IMR-90 (cell line): Measurements from ENCODE around the gene LRP1B. TPM values are rescaled to one million over a fixed set of nuclear protein-coding genes. Genes with fewer than 3 reads are reported as not detected.

Experiments used
- ATAC-seq: fragments of 200-7000 bp; cut with Tn5 transposase; 2 replicates; pipeline ENCODE4 v1.9.1; 2020; ENCODE audit warnings: low read depth, mild to moderate bottlenecking, moderate library complexity
- BruUV-seq: library from RNA; stranded (reverse); fragments of 400-500 nt; replicated peaks from 2 replicates; lab custom pipeline; 2021; lab: Mats Ljungman, UMichigan
- CTCF ChIA-PET: fragments of 300-600 bp; formaldehyde crosslinking; extraction: SDS; loops from one replicate; lab custom pipeline; 2021; ENCODE audit warnings: antibody characterized with exemption; lab: Yijun Ruan, JAX
- POLR2A ChIA-PET: fragments of 300-600 bp; sonication (Branson Sonifier 250); formaldehyde crosslinking; loops from one replicate; lab custom pipeline; 2022; ENCODE audit warnings: antibody characterized with exemption; ENCODE audit not compliant: unreplicated experiment; lab: Charles Lee
- DNase-seq: peaks from one replicate; pipeline ENCODE4 v3.0.0; 2013
- H2AFZ ChIP-seq: replicated peaks from 2 replicates; pipeline ENCODE3; 2013; ENCODE audit warnings: low read length, mild to moderate bottlenecking; ENCODE audit not compliant: poor library complexity
- H2AK5ac ChIP-seq: 2 replicates; pipeline ENCODE4 v1.6.1; 2013; ENCODE audit warnings: low read depth, low read length, inconsistent platforms
- H2AK9ac ChIP-seq: replicated peaks from 2 replicates; pipeline ENCODE3; 2013; ENCODE audit warnings: mild to moderate bottlenecking, low read depth, low read length, moderate library complexity; ENCODE audit not compliant: poor library complexity
- H2BK120ac ChIP-seq: 2 replicates; pipeline ENCODE4 v1.6.1; 2013; ENCODE audit warnings: low read depth, low read length, inconsistent platforms
- H2BK15ac ChIP-seq: 3 replicates; pipeline ENCODE4 v1.6.1; 2013; ENCODE audit warnings: low read depth, low read length, inconsistent platforms
- H2BK20ac ChIP-seq: 2 replicates; pipeline ENCODE4 v1.6.1; 2013; ENCODE audit warnings: low read depth, mild to moderate bottlenecking, inconsistent platforms, low read length, moderate library complexity
- H2BK5ac ChIP-seq: 2 replicates; pipeline ENCODE4 v1.6.1; 2013; ENCODE audit warnings: mild to moderate bottlenecking, low read depth, low read length, inconsistent platforms; ENCODE audit not compliant: poor library complexity, severe bottlenecking
- H3K14ac ChIP-seq: replicated peaks from 2 replicates; pipeline ENCODE4 v1.6.1; 2013; ENCODE audit warnings: low read depth, low read length, inconsistent platforms
- H3K18ac ChIP-seq: 2 replicates; pipeline ENCODE4 v1.6.1; 2013; ENCODE audit warnings: low read depth, low read length, control low read depth
- H3K23ac ChIP-seq: 2 replicates; pipeline ENCODE4 v1.6.1; 2013; ENCODE audit warnings: low read depth, low read length, inconsistent platforms
- H3K27ac ChIP-seq: 2 replicates; pipeline ENCODE4 v1.5.1; 2013; ENCODE audit warnings: mild to moderate bottlenecking, control low read depth, low read length; ENCODE audit not compliant: insufficient read depth
- H3K27me3 ChIP-seq: 2 replicates; pipeline ENCODE4 v1.6.1; 2013; ENCODE audit warnings: low read length; ENCODE audit not compliant: control insufficient read depth, insufficient read depth
- H3K36me3 ChIP-seq: 2 replicates; pipeline ENCODE4 v1.6.1; 2013; ENCODE audit warnings: low read length, mixed read lengths; ENCODE audit not compliant: control insufficient read depth, insufficient read depth
- H3K4ac ChIP-seq: 2 replicates; pipeline ENCODE4 v1.6.1; 2013; ENCODE audit warnings: low read depth, low read length, inconsistent platforms
- H3K4me1 ChIP-seq: 2 replicates; pipeline ENCODE4 v1.6.1; 2013; ENCODE audit warnings: low read length, mixed read lengths; ENCODE audit not compliant: control insufficient read depth, insufficient read depth
- H3K4me2 ChIP-seq: 2 replicates; pipeline ENCODE4 v1.6.1; 2013; ENCODE audit warnings: low read depth, mild to moderate bottlenecking, control low read depth, low read length, moderate library complexity
- H3K4me3 ChIP-seq: 2 replicates; pipeline ENCODE4 v1.5.1; 2013; ENCODE audit warnings: low read depth, mild to moderate bottlenecking, control low read depth, low read length, moderate library complexity; ENCODE audit not compliant: insufficient read depth
- H3K56ac ChIP-seq: 2 replicates; pipeline ENCODE4 v1.6.1; 2013; ENCODE audit warnings: low read length, inconsistent platforms; ENCODE audit not compliant: insufficient read depth; ENCODE audit errors: extremely low read depth
- H3K79me1 ChIP-seq, 2 experiments: 2 replicates each; pipeline ENCODE4 v1.6.1; 2013; ENCODE audit warnings: low read length in 2 of 2, inconsistent platforms in 1 of 2, low read depth in 1 of 2
- H3K9ac ChIP-seq: 2 replicates; pipeline ENCODE4 v1.6.1; 2013; ENCODE audit warnings: low read depth, low read length, control low read depth
- H3K9me1 ChIP-seq: 2 replicates; pipeline ENCODE4 v1.6.1; 2013; ENCODE audit warnings: low read length, inconsistent platforms; ENCODE audit not compliant: insufficient read depth
- H3K9me3 ChIP-seq: 2 replicates; pipeline ENCODE4 v1.6.1; 2013; ENCODE audit warnings: low read length; ENCODE audit not compliant: control insufficient read depth, insufficient read depth
- H4K20me1 ChIP-seq: 2 replicates; pipeline ENCODE4 v1.6.1; 2013; ENCODE audit warnings: low read length, inconsistent platforms; ENCODE audit not compliant: insufficient read depth
- H4K5ac ChIP-seq: 2 replicates; pipeline ENCODE4 v1.6.1; 2013; ENCODE audit warnings: mild to moderate bottlenecking, low read depth, low read length, control low read depth
- H4K8ac ChIP-seq, 2 experiments: 2 replicates each; pipeline ENCODE4 v1.6.1; 2013; ENCODE audit warnings: low read depth in 2 of 2, low read length in 2 of 2, control low read depth in 1 of 2, inconsistent platforms in 1 of 2
- H4K91ac ChIP-seq: 2 replicates; pipeline ENCODE4 v1.6.1; 2013; ENCODE audit warnings: low read depth, low read length, inconsistent platforms; ENCODE audit not compliant: insufficient read depth
- BHLHE40 ChIP-seq: fragments of 150-350 bp; IDR thresholded peaks from 2 replicates; pipeline ENCODE4 v1.6.1; 2016; ENCODE audit warnings: mild to moderate bottlenecking, low read depth, low read length
- CEBPB ChIP-seq: IDR thresholded peaks from 2 replicates; pipeline ENCODE4 v1.6.1; 2012; ENCODE audit warnings: low read depth, low read length, improper control_type of control experiment
- FOS ChIP-seq: fragments of 150-350 bp; IDR thresholded peaks from 2 replicates; pipeline ENCODE4 v1.6.1; 2016; ENCODE audit warnings: low read depth, low read length
- NFE2L2 ChIP-seq: fragments of 150-350 bp; IDR thresholded peaks from 2 replicates; pipeline ENCODE4 v1.6.1; 2016; ENCODE audit warnings: low read depth, mild to moderate bottlenecking, low read length
- WGBS, 2 experiments: methylation state at CpG; one replicate each; pipeline versions ENCODE4 v1.1.5 to v1.1.7; 2013; ENCODE audit warnings: missing lambda C conversion rate in 2 of 2; ENCODE audit not compliant: insufficient read length in 1 of 2; ENCODE audit errors: extremely low coverage in 2 of 2; 5-methylcytosine and 5-hydroxymethylcytosine counted together
- dilution Hi-C: fragments of 300-500 bp; cut with HindIII; formaldehyde crosslinking; loops from one replicate; pipeline ENCODE4 v1.14.3; 2018; ENCODE audit warnings: low sequenced_read_pairs; ENCODE audit not compliant: unreplicated experiment
- in situ Hi-C: fragments of 300-500 bp; cut with MboI; formaldehyde crosslinking; loops from 3 replicates; pipeline ENCODE4 v1.14.3; 2019; ENCODE audit warnings: low sequenced_read_pairs, inconsistent platforms, mixed read lengths
- intact Hi-C: fragments of 100-400 bp; cut with micrococcal nuclease; formaldehyde crosslinking; loops from 2 replicates; pipeline ENCODE4 v1.10.0; 2022
- polyA plus RNA-seq, 3 experiments: library from polyadenylated mRNA; depleted of rRNA; stranded (reverse); fragments of >200 nt; gene quantifications; 2 replicates each; pipeline ENCODE4 v1.2.3, GENCODE V29; 2012; ENCODE audit warnings: low replicate concordance in 1 of 3
- total RNA-seq: library from RNA; depleted of rRNA; stranded (reverse); fragments of >200 nt; gene quantifications from 2 replicates; pipeline ENCODE4 v1.2.3, GENCODE V29; 2012
- TF ChIP-seq, protein P1 (sequence below): conservative IDR thresholded peaks from 2 replicates; pipeline ENCODE4 v1.5.1; 2012; ENCODE audit warnings: mild to moderate bottlenecking, low read depth, low read length, improper control_type of control experiment
- TF ChIP-seq, protein P2 (sequence below): fragments of 150-350 bp; IDR thresholded peaks from 2 replicates; pipeline ENCODE4 v1.6.1; 2017; ENCODE audit warnings: mild to moderate bottlenecking, antibody characterized with exemption, low read length, low read depth

Gene LRP1B
- total and polyA plus RNA-seq, 2 of the 4 experiments (the other 2 are of a cell fraction): under 0.01 to 0.02 TPM

DNA sequence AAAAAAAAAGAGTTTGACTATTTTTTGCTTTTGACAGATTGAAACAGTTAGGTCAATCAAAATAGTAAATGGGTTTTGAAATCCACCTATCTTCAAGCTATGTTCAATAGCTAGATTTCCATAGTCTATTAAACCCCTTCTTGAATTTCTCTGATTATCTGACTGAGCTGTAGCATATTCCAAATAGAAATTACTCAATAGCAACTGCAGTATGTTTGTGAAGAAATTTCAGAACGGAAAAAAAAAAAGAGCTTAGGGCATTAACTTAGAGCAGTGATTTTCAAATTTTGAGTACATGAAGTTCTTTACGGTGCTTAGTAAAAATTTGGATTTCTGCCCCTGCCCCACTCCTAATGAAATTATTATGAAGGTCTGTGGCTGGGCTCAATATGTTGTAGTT, 432.3 kb downstream of the LRP1B start:
- BruUV-seq: no TSS peak

More for the DNA sequence above, 432.3 kb downstream of the LRP1B start:
- H2BK5ac ChIP-seq: no peak overlapping the region
- in situ Hi-C loops (no loop called here), intact Hi-C loops (no loop called here), dilution Hi-C loops (no loop called here)
- H2AK5ac ChIP-seq: no peak overlapping the region
- no peak overlapping the region for H2AFZ ChIP-seq
- DNase-seq: no peak
- H3K4me2 ChIP-seq: no peak overlapping the region
- H3K18ac ChIP-seq: no peak overlapping the region
- no peaks in the 10 kb centered on the region for H3K27me3 ChIP-seq
- H2BK20ac ChIP-seq: no peak overlapping the region
- no peaks in the 10 kb centered on the region for H3K9me3 ChIP-seq
- H3K23ac ChIP-seq: no peak overlapping the region
- no peak overlapping the region for H3K4me3 ChIP-seq
- no peaks in the 10 kb centered on the region for H3K36me3 ChIP-seq
- POLR2A ChIA-PET: no interaction called here
- H3K56ac ChIP-seq: no peak overlapping the region
- no peak overlapping the region for H3K27ac ChIP-seq
- H2BK120ac ChIP-seq: no peak overlapping the region
- no peak overlapping the region for H3K14ac ChIP-seq
- H4K20me1 ChIP-seq: no peaks in the 10 kb centered on the region
- H4K91ac ChIP-seq: no peak overlapping the region
- H2BK15ac ChIP-seq: no peak overlapping the region
- H3K4me1 ChIP-seq: no peaks in the 10 kb centered on the region
- no peak overlapping the region for H3K9ac ChIP-seq
- H4K5ac ChIP-seq: no peak overlapping the region
- H4K8ac ChIP-seq: no peak overlapping the region
- H3K79me1 ChIP-seq: no peaks in the 10 kb centered on the region
- H2AK9ac ChIP-seq: no peak overlapping the region
- WGBS, 2 experiments: no CpG with 5 or more reads among the region's 2 CpGs
- H3K4ac ChIP-seq: no peak overlapping the region
- TF ChIP-seq FOS (no peak), NFE2L2 (no peak), BHLHE40 (no peak), CEBPB (no peak)
- TF ChIP-seq, protein P1, sequence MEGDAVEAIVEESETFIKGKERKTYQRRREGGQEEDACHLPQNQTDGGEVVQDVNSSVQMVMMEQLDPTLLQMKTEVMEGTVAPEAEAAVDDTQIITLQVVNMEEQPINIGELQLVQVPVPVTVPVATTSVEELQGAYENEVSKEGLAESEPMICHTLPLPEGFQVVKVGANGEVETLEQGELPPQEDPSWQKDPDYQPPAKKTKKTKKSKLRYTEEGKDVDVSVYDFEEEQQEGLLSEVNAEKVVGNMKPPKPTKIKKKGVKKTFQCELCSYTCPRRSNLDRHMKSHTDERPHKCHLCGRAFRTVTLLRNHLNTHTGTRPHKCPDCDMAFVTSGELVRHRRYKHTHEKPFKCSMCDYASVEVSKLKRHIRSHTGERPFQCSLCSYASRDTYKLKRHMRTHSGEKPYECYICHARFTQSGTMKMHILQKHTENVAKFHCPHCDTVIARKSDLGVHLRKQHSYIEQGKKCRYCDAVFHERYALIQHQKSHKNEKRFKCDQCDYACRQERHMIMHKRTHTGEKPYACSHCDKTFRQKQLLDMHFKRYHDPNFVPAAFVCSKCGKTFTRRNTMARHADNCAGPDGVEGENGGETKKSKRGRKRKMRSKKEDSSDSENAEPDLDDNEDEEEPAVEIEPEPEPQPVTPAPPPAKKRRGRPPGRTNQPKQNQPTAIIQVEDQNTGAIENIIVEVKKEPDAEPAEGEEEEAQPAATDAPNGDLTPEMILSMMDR: no peak
- TF ChIP-seq, protein P2, sequence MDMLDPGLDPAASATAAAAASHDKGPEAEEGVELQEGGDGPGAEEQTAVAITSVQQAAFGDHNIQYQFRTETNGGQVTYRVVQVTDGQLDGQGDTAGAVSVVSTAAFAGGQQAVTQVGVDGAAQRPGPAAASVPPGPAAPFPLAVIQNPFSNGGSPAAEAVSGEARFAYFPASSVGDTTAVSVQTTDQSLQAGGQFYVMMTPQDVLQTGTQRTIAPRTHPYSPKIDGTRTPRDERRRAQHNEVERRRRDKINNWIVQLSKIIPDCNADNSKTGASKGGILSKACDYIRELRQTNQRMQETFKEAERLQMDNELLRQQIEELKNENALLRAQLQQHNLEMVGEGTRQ: no peak
- CTCF ChIA-PET: interaction anchor here (0.5 to 0.7 kb wide), 4 partner anchors 227 to 1305 kb away, joined by 3 to 5 read pairs (median 4); no protein-coding TSS in a partner anchor
- no peaks in the 10 kb centered on the region for H3K9me1 ChIP-seq
- no peak for ATAC-seq
